ENCODE results near the gene CPT1B. TPM values are rescaled to one million over a fixed set of nuclear protein-coding genes. Genes with fewer than 3 reads are reported as not detected.

The CPT1B gene
- total RNA-seq, 1 donor from 2014 or later = 94.5 TPM

DNA sequence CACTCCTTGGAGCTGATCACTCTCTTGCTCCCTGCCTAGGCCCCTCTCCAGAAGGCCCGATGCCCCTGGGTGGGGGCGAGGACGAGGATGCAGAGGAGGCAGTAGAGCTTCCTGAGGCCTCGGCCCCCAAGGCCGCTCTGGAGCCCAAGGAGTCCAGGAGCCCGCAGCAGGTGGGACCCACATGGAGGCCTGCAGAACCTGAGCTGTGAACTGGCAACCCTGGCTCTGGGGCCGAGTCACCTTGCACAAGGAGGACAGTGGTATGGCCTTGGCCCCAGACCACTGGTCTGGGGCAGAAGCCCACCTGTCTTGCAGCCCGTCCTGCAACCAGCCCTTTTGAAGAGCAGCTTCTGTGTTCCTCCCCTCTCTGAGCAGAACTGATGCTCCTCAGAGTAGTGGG, 59.1 kb downstream of the CPT1B start:
- Mint-ChIP-seq H3K27ac (no peak overlapping the region), H3K4me3 (no peak overlapping the region), H3K36me3 (peaks cover 8% of the 10 kb centered on the region), H3K27me3 (no peaks in the 10 kb centered on the region), H3K9me3 (no peaks in the 10 kb centered on the region), H3K4me1 (ENCODE audit: unreplicated experiment) (no peaks in the 10 kb centered on the region)
- DNase-seq (ENCODE audit: extremely low spot score, unreplicated experiment) = no peak
- no peak for TF ChIP-seq CTCF (conservative IDR thresholded peaks at IDR 0.05)

Other genes with a start within 250 kb of the CPT1B start
- gene PPP6R2, start 235.1 kb downstream of the CPT1B start, total RNA-seq (ENCODE audit: low replicate concordance) = 56.4 and 62.8 TPM in 2 replicates
- 119 and 133 TPM in 2 replicates for gene SBF1, start 103.4 kb downstream of the CPT1B start, total RNA-seq (ENCODE audit: low replicate concordance)
- gene ADM2, start 96.9 kb downstream of the CPT1B start, total RNA-seq (ENCODE audit: low replicate concordance) = 2.6 and 10.2 TPM in 2 replicates
- gene MIOX, start 91.6 kb downstream of the CPT1B start, total RNA-seq (ENCODE audit: low replicate concordance) = 1.2 TPM in 1 of 2 replicates, not detected in the other
- 65.5 and 74.0 TPM in 2 replicates for gene LMF2, start 70.7 kb downstream of the CPT1B start, total RNA-seq (ENCODE audit: low replicate concordance)
- gene NCAPH2, start 70.2 kb downstream of the CPT1B start, total RNA-seq (ENCODE audit: low replicate concordance) = 60.0 and 75.2 TPM in 2 replicates
- gene SCO2, start 52.8 kb downstream of the CPT1B start, total RNA-seq (ENCODE audit: low replicate concordance) = 2.0 and 6.1 TPM in 2 replicates
- 5.8 and 6.1 TPM in 2 replicates for gene TYMP, start 48.4 kb downstream of the CPT1B start, total RNA-seq (ENCODE audit: low replicate concordance)
- gene KLHDC7B, start 32.5 kb downstream of the CPT1B start, total RNA-seq (ENCODE audit: low replicate concordance) = 0.10 TPM in 1 of 2 replicates, not detected in the other
- gene SYCE3, start 15.5 kb downstream of the CPT1B start, total RNA-seq (ENCODE audit: low replicate concordance) = not detected in 2 replicates
- 88.1 and 96.9 TPM in 2 replicates for gene CHKB, start 4.4 kb upstream of the CPT1B start, total RNA-seq (ENCODE audit: low replicate concordance)
- gene MAPK8IP2, start 22.4 kb upstream of the CPT1B start, total RNA-seq (ENCODE audit: low replicate concordance) = 13.0 and 16.5 TPM in 2 replicates
- 26.1 and 32.1 TPM in 2 replicates for gene ARSA, start 49.7 kb upstream of the CPT1B start, total RNA-seq (ENCODE audit: low replicate concordance)
- 6.8 and 13.1 TPM in 2 replicates for gene SHANK3, start 94.4 kb upstream of the CPT1B start, total RNA-seq (ENCODE audit: low replicate concordance)
- gene ACR, start 159.8 kb upstream of the CPT1B start, total RNA-seq (ENCODE audit: low replicate concordance) = 0.19 and 0.22 TPM in 2 replicates
- 54.4 and 60.4 TPM in 2 replicates for gene RABL2B, start 205.2 kb upstream of the CPT1B start, total RNA-seq (ENCODE audit: low replicate concordance)